Stimulated activated CD8-positive, alpha-beta memory T cell treated with anti-CD3 and anti-CD28 coated beads, Interleukin-2, amount 100 ng/mL, for 48 hours (primary cell): ENCODE data around the gene ZNF736.
A peak's percentile ranks its signal among the peaks of the same experiment; 100 is the strongest.
"Not testable (repeated sequence)": the region's sequence is repeated elsewhere in the genome, so short reads cannot be mapped to it uniquely, and the experiment has no call there.

ENCODE experiments used
- DNase-seq, 2 donors: peaks; one replicate each; pipeline ENCODE4 v3.0.0-alpha.2; 2020; ENCODE audit warnings: low read depth in 2 of 2

The ZNF736 gene

DNA sequence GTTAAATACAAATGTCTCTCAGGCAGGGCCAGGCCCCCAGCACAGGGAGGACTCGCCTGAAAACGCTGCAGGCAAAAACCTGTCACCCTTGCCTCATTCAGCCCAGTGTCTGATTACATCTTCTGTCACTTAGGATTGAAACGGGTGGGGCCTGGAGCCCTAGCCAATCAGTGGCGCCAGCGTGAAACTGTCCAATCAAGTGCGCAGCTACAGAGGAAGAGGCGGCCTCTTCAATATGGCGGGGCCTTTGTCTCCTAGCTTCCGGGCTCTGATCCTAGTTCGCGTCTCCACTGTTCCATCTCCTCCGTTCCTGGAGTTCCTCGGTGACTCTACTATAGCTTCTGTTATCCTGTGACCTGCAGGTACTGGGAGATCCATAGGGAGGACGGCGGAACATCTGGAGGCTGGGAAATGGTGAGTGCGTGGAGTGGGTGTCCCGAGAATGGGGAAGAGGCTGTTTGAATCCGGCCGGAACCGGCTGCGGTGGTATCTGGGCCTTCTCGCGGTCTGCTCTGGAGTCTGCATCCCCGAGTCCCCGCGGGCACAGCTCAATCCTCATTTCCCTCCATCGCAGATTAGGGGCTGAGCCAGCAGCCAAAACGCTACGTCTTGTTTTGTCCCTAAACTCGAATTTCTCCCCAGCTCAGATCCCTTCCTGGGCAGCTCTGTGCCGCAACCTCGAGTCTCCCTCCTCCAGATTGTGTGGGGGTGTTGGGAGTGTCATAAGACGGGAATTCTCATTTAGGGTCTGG lies at the start of gene ZNF736:
TSS of gene ZNF736 (plus strand) at position 222 of the 752 bp plus-strand sequence. CDS start at position 412, 190 bp downstream.
- DNase-seq: peak; percentile 51 to 76

DNA sequence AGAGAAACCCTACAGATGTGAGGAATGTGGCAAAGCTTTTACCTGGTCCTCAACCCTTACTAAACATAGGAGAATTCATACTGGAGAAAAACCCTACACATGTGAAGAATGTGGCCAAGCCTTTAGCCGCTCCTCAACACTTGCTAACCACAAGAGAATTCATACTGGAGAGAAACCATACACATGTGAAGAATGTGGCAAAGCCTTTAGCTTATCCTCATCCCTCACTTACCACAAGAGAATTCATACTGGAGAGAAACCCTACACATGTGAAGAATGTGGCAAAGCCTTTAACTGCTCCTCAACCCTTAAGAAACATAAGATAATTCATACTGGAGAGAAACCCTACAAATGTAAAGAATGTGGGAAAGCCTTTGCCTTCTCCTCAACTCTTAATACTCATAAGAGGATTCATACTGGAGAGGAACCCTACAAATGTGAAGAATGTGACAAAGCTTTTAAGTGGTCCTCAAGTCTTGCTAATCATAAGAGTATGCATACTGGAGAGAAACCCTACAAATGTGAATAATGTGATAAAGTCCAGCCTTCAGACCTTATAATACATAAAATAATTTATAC lies 47.3 kb upstream of the ZNF736 start:
- DNase-seq: no peak

DNA sequence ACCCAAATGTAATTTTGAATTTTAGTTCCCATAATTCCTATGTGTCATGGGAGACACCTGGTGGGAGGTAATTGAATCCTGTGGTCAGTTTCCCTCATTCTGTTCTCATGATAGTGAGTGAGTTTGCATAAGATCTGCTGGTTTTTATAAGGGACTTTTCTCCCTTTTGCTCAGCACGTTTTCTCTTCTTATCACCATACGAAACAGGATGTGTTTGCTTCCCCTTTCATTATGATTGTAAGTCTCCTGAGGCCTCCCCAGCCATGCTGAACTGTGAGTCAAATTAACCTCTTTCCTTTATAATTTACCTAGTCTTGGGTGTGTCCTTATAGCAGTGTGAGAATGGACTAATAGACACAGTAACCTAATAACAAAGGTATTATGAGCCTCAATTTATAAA lies 36.1 kb upstream of the ZNF736 start:
- no peak for DNase-seq

DNA sequence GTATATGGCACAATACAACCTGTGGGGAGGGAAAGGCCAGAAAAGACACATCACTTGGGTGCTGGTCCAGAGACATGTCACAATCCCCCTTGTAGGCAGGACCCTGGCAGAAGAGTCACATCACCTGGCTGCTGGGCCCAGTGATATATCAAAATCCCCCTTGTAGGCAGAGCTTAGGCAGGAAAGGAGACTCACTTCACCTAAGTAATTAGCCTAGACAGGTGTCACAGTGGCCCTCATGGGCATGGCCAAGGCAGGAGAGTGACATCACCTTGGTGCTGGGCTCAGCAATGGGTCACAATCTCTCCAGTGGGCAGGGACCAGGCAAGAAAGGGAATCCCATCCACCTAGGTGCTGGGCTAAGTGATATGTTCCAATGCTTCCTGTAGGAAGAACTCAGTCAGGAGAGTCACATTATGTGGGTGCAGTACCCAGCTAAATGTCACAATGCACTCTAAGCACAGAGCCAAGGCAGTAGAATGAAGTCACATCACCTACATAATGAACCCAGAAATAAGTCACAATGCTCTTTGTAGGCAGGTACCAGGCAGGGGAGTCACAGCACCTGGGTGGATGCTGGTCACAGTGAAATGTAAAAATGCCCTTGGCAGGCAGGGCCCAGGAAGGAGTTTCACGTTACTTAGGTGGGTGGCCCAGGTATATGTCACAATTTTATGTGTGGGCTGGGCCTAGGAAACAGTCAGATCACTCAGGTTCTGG lies 18.9 kb upstream of the ZNF736 start:
- DNase-seq: no peak

DNA sequence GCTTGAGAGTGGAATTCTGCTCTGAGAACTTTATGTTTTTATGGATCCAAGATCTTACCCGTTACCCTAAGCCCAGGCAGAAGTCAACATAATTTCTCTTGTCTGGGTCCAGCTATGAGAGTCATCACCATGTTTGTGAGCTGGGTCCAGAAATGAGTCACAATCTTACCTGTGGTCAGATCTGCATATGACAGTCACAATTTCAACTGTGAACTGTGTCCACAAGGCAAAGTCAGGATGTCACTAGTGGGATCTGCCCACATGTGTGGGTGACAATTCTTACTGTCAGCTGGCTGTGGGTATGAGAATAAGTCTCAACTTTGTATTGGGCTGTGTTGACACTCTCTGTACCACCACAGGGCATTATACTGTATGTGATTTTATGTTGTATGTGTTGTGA lies 16.3 kb upstream of the ZNF736 start:
- not testable (repeated sequence) for DNase-seq

DNA sequence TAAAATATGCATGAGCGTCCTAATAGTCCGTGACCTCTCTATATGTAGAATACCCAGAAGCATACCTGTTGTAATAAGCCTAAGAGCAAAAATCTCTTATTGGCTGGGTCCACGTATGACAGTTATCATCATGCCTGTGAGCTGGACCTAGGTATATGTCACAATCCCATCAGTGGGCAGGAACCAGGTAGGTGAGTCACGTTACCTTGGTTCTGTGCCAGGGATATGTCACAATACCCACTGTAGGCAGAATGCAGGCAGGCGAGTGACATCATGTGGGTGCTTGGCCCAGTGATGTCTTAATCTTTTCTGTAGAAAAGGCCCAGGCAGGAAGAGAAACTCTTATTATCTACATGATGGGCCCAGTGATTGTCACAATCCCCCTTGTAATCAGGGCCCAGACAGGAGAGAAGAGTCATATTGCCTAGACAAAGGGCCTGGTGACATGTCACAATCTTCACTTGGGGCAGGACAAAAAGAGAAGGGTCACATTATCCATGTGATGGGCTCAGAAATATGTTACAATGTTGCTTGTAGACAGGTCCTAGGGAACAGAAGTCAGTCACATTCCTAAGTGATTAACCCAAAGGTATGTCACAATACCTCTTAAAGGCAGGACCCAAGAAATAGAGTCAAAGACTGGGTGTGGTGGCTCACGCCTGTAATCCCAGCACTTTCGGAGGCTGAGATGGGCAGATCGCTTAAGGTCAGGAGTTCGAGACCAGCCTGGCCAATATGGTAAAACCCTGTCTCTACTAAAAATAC lies 12.9 kb upstream of the ZNF736 start:
- DNase-seq: no peak

DNA sequence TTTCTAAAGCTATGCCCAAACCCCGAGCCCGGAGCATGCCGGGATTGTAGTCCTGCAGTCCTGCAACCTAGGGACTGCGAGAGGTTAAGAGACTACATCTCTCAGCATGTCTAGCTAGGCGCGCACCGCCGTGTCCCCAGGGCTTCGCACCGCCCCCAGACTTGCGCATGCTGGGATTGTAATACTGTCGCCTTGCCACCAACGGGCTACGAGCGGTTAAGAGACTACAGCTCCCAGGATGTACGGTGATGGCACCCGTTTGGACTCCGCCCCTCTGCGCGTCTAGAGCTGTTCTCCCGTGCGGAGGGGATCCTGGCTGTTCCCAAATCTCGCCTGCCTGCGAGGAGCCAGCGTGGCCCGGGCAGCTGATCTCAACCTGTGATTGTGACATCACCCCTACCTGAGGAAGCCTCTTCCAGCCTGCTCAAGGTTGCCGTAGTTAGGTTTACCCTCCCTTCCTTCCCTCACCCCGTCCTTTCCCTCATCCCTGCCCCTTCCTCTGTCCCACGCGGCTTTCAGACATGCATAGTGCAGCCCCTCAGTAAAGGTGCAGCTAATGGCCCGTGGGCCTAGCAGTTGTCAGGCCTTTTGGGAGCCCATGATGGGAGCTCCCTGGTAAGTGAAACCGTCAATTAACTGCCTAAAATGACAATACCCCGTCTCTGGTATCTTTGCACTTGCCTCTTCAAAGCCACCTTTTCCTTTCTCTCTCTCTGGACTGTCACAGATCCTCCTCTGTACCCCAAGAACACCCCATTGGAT lies 6.3 kb upstream of the ZNF736 start:
- peak; percentile 79 to 84 for DNase-seq

DNA sequence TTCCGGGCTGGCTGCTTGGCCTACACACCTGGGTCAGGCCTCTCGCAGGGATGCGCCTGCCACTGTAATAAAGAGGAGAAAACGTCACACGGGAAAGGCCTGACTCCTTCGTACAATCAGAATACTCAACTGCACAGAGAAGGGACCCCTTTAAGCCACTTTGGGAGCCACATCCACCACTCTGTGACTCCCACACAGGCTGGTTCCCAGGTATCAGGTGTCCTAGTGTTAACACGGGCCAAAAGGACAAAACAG lies 5.8 kb upstream of the ZNF736 start:
- DNase-seq: no peak

DNA sequence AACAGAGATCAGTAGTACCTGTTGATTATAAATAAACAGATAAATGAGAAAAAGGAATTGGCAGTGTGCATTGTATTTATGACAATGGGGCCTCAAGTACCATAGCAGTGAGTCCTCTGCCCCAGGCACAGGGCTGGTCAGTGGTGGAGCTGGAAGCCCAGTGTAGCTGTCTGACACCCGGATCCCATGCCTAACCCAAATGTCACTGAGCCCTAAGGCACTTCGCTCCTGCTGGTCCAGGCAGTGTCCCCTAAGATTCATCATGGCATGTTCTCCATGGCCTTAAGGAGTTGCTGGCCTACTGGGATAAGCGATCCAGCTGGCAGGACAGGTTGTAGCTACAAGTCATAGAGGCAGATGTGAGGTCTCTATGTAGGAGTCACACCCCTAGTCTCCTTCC lies 3.3 kb upstream of the ZNF736 start:
- DNase-seq: no peak

DNA sequence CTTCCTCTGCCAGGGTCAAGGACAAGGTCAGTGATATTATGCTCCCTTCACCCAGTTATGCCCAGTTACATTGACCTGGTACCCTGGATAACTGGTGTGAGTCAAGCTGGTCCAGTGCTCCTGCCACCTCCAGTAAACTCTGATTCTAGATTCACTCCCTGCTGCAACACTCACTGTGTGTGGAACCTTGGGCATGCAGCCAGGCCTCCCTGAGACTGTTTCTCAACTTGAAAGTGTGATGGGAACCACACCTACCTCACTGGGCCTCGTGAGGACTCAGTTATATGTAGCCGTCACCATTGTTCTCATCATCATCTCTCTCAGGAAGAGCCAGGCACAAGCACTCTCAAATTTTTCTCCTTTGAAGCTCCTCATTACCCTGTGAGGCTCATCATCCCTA lies 935 bp upstream of the ZNF736 start:
- DNase-seq: no peak

DNA sequence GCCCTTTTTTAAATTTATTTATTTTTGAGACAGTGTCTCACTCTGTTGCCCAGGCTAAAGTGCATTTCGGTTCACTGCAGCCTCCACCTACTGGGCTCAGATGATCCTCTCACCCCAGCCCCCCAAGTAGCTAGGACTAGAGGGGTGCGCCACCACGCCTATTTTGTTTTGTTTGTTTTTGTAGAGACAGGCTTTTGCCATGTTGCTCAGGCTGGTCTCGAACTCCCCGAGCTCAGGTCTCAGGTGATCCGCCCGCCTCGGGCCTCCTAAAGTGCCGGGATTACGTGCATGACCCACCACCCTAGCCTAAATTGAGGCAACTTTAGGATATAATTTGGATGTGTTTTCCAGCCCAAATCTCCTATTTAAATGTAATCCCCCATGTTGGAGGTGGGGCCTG lies 805 bp downstream of the ZNF736 start:
- DNase-seq: no peak

DNA sequence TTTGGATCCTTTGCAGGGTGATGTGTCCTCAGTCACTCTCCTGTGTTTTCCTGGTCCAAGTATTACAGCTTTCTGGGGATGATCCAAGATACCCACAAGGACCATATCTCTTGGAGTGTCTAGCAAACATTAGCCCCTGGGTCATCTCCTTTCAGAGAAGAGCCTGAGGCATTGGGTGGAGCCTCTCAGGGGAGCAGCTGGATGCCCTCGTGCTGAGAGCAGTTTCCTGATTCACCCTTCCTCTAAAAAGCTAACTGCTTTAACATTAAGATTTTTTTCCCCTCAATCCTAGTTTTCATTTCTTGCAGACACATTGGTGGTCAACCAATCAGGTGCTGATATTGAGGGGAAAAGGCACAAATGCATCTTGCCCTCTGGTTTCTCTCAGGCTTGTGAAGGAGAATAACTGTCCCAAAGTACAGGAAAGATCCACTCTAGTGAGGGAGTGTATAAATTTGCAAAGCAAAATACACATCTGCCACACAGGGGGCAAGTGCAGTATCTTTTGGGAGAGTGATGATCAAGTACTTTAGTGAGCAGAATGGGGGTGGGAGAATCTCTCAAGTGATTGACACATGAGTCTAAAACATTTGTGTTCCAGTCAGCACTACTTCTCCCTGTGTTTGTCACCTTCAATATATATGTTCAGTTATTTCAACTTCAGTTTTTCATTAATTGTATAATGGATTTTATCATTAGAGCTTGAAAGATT lies 2.4 kb downstream of the ZNF736 start:
- DNase-seq: not testable (repeated sequence)

DNA sequence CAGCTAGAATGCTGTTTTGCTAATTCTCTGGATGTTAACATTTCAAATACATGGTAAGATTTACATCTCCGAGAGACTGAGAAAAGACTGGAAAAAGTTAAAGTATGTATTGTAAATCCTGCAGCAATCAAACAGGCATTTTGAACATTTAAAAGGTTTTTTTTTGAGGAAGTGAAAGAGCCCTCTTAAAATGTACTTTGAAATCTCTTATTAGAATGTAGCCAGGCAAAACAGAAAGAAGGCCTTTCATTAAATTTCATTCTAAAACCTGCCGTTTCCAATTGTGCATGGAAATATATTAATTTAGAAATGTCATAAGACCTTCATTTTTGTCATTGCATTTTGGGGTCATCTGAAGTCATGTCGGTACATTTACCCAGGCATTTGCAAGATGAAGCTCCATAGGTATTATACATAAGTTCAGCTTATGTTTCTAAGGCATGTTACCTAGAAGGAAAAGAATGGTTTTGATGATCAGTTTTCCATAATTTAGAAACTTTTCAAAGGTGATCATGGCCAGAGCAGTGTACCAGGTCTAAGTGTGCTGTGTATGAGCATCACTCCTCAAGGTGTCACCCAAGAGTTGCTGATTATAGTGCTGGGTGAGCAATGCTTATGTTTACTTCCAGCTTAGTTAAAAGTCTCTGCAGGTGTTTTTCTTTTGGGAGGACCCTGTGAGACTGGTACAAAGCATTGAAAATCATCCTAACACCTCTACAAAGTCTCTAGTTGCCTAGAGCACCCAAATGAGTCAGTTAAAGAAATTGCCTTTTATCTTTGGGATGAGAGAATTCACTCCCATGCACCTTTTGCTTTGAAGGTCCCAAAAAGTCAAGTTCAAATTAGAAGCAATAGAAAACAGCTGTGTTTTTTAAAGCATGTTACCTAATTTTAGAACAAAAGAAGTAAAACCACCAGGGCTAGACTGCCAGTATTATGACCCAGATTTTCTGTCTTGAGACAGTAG lies 7.1 kb downstream of the ZNF736 start:
- DNase-seq: no peak

DNA sequence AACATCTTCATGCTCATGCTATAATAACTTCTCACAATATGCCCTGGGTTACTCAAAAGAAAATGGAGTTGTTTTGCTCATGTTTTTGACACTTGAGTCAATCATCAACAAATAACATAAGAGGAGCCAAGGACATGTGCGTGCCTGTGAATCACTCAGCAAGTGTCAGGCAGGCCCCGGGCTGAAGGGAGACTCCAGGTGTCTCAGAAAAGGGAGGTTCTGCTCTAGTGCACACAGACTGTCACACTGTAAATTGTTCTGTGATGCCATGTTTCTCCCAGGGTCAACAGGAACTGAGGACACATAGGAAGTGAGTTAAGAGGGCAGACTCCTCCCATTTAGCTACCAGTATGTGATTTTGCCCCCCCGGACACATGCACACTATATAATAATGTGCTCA lies 10.4 kb downstream of the ZNF736 start:
- not testable (repeated sequence) for DNase-seq

DNA sequence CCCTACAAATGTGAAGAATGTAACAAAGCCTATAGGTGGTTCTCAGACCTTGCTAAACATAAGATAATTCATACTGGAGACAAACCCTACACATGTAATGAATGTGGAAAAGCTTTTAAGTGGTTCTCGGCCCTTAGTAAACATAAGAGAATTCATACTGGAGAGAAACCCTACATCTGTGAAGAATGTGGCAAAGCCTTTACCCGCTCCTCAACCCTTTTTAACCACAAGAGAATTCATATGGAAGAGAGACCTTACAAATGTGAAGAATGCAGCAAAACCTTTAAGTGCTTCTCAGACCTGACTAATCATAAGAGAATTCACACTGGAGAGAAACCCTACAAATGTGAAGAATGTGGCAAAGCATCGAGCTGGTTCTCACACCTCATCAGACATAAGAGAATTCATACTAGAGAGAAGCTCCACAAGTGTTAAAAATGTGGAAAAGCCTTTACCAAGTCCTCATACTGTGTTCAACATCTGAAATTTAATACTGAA lies 35.0 kb downstream of the ZNF736 start:
- not testable (repeated sequence) for DNase-seq

DNA sequence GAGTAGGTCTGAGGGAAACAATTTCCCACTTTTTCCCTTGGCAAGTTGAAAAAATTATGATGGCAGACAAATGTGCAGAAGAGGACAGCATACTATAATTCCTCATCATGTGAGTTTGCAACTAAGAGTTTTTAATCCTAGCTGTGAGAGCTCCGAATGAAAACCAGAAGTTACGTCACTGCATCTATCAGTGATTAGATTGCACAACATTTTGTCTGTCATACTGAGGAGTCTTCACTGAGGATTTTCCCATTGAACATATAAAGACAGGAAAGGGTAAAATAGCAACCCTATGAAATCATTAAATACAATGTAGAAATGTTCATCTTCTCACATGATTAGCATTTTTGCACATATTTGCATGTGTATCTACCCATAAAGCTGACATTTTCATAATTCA lies 45.8 kb downstream of the ZNF736 start:
- no peak for DNase-seq

DNA sequence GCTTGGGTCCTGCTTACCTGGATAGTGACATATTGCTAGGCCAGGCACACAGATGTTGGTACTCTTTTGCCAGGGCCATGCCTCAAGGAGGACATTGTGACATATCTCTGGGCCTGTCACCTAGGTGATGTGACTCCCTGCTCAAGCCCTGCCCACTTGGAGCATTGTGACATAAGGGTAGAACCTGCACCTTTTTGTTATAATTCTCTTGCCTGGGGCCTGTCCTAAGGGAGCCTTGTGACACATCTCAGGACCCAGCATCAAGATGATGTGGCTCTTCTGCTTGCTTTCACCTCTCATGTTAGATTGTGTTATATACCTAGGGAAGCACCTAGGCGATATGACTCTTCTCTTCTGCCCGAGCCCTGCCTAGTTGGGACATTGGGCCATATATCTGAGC lies 57.4 kb downstream of the ZNF736 start:
- DNase-seq: no peak

DNA sequence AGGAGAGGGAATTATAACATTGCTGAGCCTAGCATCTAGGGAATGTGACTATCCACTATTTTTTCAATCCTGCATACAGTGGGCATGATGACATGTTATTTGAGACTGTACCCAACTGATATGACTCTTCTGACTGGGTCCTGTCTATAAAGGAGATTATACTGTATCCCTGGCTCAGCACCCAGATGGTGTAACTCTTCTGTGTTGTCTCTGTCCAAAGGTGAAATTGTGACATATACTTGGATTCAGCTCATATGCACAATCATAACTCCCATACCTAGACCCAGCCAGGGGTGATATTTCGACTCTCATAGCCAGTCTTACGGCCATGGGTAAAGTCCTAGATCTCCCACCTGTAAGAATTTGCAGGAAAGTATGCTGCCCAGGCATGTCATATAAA lies 59.3 kb downstream of the ZNF736 start:
- DNase-seq: no peak

DNA sequence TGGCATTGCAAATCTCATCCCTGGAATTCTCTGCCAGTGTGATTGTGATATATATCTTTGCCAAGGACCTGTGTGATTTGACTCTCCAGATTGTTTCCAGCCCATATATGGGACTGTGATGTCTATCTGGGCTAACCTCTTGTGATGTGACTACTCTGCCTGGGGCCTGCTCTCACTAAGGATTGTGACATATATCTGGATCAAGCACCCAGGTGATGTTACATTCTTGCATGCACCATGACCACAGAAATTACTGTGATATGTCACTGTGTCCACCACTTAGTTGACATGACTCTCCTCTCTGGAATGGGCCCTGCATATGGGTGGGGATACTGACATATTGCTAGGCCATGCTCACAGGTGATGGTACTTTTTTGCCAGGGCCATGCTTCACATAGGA lies 86.6 kb downstream of the ZNF736 start:
- DNase-seq: no peak
